Osteoblast (primary cell): ENCODE measurements around the gene AHCYL2. TPM values are rescaled to one million over a fixed set of nuclear protein-coding genes. Genes with fewer than 3 reads are reported as not detected.
A peak's percentile ranks its signal among the peaks of the same experiment; 100 is the strongest.

Source experiments
- DNase-seq: peaks from one replicate; pipeline ENCODE4 v3.0.0; 2011; ENCODE audit warnings: low spot score, mixed read lengths; ENCODE audit not compliant: insufficient read length; ENCODE audit errors: missing footprints
- H2AFZ ChIP-seq: 2 replicates; pipeline ENCODE4 v1.6.0; 2011; ENCODE audit warnings: mild to moderate bottlenecking, low read length
- H3K27ac ChIP-seq: 2 replicates; pipeline ENCODE4 v1.5.1; 2011; ENCODE audit warnings: mild to moderate bottlenecking, low read depth, low read length, moderate library complexity
- H3K27me3 ChIP-seq: 2 replicates; pipeline ENCODE4 v1.6.0; 2012; ENCODE audit warnings: mild to moderate bottlenecking, control low read depth, inconsistent platforms, low read length, moderate library complexity; ENCODE audit not compliant: insufficient read depth
- H3K36me3 ChIP-seq: 2 replicates; pipeline ENCODE4 v1.5.1; 2011; ENCODE audit warnings: mild to moderate bottlenecking, low read length, control low read depth, moderate library complexity; ENCODE audit not compliant: insufficient read depth
- H3K4me1 ChIP-seq: 2 replicates; pipeline ENCODE4 v1.5.1; 2011; ENCODE audit warnings: mild to moderate bottlenecking, low read length, control low read depth, moderate library complexity; ENCODE audit not compliant: insufficient read depth
- H3K4me2 ChIP-seq: 2 replicates; pipeline ENCODE4 v1.6.0; 2011; ENCODE audit warnings: mild to moderate bottlenecking, low read length; ENCODE audit not compliant: insufficient read depth
- H3K4me3 ChIP-seq: fragments of 200-600 bp; sonication (generic); 3 replicates; pipeline ENCODE4 v1.5.1; 2012; ENCODE audit warnings: mild to moderate bottlenecking, low read length, inconsistent platforms; ENCODE audit not compliant: insufficient read depth
- H3K79me2 ChIP-seq: 2 replicates; pipeline ENCODE4 v1.6.0; 2012; ENCODE audit warnings: mild to moderate bottlenecking, low read length, control low read depth, inconsistent platforms; ENCODE audit not compliant: insufficient read depth
- H3K9me3 ChIP-seq: 2 replicates; pipeline ENCODE4 v1.5.1; 2011; ENCODE audit warnings: low read depth, low read length, control low read depth
- H4K20me1 ChIP-seq: 2 replicates; pipeline ENCODE4 v1.6.0; 2012; ENCODE audit warnings: mild to moderate bottlenecking, low read length, control low read depth; ENCODE audit not compliant: insufficient read depth
- CTCF ChIP-seq: IDR thresholded peaks from 2 replicates; pipeline ENCODE4 v1.5.1; 2011; ENCODE audit warnings: mild to moderate bottlenecking, low read depth, low read length, moderate library complexity; ENCODE audit errors: extremely low read depth
- total RNA-seq: library from RNA; depleted of rRNA; stranded (reverse); fragments of >200 nt; gene quantifications from 2 replicates; pipeline ENCODE4 v1.2.3, GENCODE V29; 2012

Gene AHCYL2
- total RNA-seq, 1 donor: 10.1 TPM

GRCh38 chr7:129283936-129284335 lies 59.1 kb downstream of the AHCYL2 start:
- H3K27ac ChIP-seq: no peak overlapping the region
- no peak for DNase-seq
- no peaks in the 10 kb centered on the region for H3K36me3 ChIP-seq
- no peaks in the 10 kb centered on the region for H3K79me2 ChIP-seq
- H3K27me3 ChIP-seq: no peaks in the 10 kb centered on the region
- no peaks in the 10 kb centered on the region for H3K4me1 ChIP-seq
- H3K4me3 ChIP-seq: no peak overlapping the region
- TF ChIP-seq CTCF: no peak
- H3K9me3 ChIP-seq: no peaks in the 10 kb centered on the region
- no peaks in the 10 kb centered on the region for H4K20me1 ChIP-seq
- H2AFZ ChIP-seq: no peak overlapping the region
- no peak overlapping the region for H3K4me2 ChIP-seq

GRCh38 chr7:129285111-129285510 lies 60.3 kb downstream of the AHCYL2 start:
- no peaks in the 10 kb centered on the region for H3K79me2 ChIP-seq
- TF ChIP-seq CTCF: no peak
- no peak overlapping the region for H3K4me2 ChIP-seq
- no peaks in the 10 kb centered on the region for H4K20me1 ChIP-seq
- H3K4me1 ChIP-seq: no peaks in the 10 kb centered on the region
- no peaks in the 10 kb centered on the region for H3K27me3 ChIP-seq
- no peak overlapping the region for H3K4me3 ChIP-seq
- no peak overlapping the region for H3K27ac ChIP-seq
- H3K36me3 ChIP-seq: no peaks in the 10 kb centered on the region
- no peaks in the 10 kb centered on the region for H3K9me3 ChIP-seq
- peak; percentile 23 for DNase-seq
- no peak overlapping the region for H2AFZ ChIP-seq

GRCh38 chr7:129292861-129293260 lies 68.0 kb downstream of the AHCYL2 start:
- Histone ChIP-seq H3K4me2 (no peak overlapping the region), H3K27me3 (no peaks in the 10 kb centered on the region), H3K4me3 (no peak overlapping the region), H3K9me3 (no peaks in the 10 kb centered on the region), H3K36me3 (no peaks in the 10 kb centered on the region), H3K79me2 (no peaks in the 10 kb centered on the region), H3K27ac (no peak overlapping the region), H4K20me1 (no peaks in the 10 kb centered on the region), H3K4me1 (peaks cover 8% of the 10 kb centered on the region), H2AFZ (no peak overlapping the region)
- no peak for TF ChIP-seq CTCF
- no peak for DNase-seq

- peaks cover 8% of the 10 kb centered on the region for H3K4me1 ChIP-seq
- H3K4me2 ChIP-seq: peak overlapping the region; percentile 54
- no peak for TF ChIP-seq CTCF
- no peaks in the 10 kb centered on the region for H4K20me1 ChIP-seq
- no peaks in the 10 kb centered on the region for H3K27me3 ChIP-seq
- H3K27ac ChIP-seq: peak overlapping the region; percentile 40
- H3K79me2 ChIP-seq: no peaks in the 10 kb centered on the region
- no peak overlapping the region for H3K4me3 ChIP-seq
- no peaks in the 10 kb centered on the region for H3K9me3 ChIP-seq
- peak overlapping the region; percentile 16 for H2AFZ ChIP-seq
- H3K36me3 ChIP-seq: no peaks in the 10 kb centered on the region
- DNase-seq: peak; percentile 90
Observed at GRCh38 chr7:129295015-129295423, 70.2 kb downstream of the AHCYL2 start.
